Sigmoid colon (tissue), 4 donors: ENCODE results near the gene MROH2A.

Experiments used
- CTCF ChIP-seq, 4 experiments: fragments of 450-650 bp in 3 of 4; fragments of 200-600 bp in 1 of 4; IDR thresholded peaks; one replicate each; pipeline ENCODE4 v1.5.1; 2016 to 2019; ENCODE audit warnings: antibody characterized with exemption in 4 of 4, mild to moderate bottlenecking in 3 of 4, moderate library complexity in 2 of 4
- POLR2A ChIP-seq, 2 donors: fragments of 450-650 bp; IDR thresholded peaks; one replicate each; pipeline ENCODE4 v1.6.1; 2016; ENCODE audit warnings: antibody characterized with exemption in 2 of 2, mild to moderate bottlenecking in 2 of 2, moderate library complexity in 2 of 2
- POLR2AphosphoS5 ChIP-seq, 4 donors: sonication (generic); formaldehyde crosslinking; IDR thresholded peaks; one replicate each; pipeline ENCODE4 v1.6.1; 2017; ENCODE audit warnings: antibody characterized with exemption in 4 of 4

GRCh38 chr2:233836359-233836758 lies 58.2 kb downstream of the MROH2A start:
- no peak for TF ChIP-seq CTCF (IDR thresholded peaks at IDR 0.05)
- no peak for TF ChIP-seq POLR2AphosphoS5 (IDR thresholded peaks at IDR 0.05)
- no peak for TF ChIP-seq POLR2A (IDR thresholded peaks at IDR 0.05)
